ENCODE data around the gene ZNF460. TPM values are rescaled to one million over a fixed set of nuclear protein-coding genes. Genes with fewer than 3 reads are reported as not detected.

The ZNF460 gene
- total and polyA plus RNA-seq, 8 donors = 0.45 to 30.9 (median 19.9) TPM

GRCh38 chr19:57263244-57263741 is 17.0 kb upstream of the ZNF460 start:
- H3K4me1 ChIP-seq = no peaks in the 10 kb centered on the region
- FAIRE-seq = no peak
- no peaks in the 10 kb centered on the region for H3K27me3 ChIP-seq
- WGBS, 2 donors = 96 to 97% methylated on average over 1 of the region's 1 CpG
- TF ChIP-seq CTCF (IDR thresholded peaks at IDR 0.05) = no peak
- no peaks in the 10 kb centered on the region for H3K36me3 ChIP-seq
- no peak for DNase-seq
- H3K9me3 ChIP-seq = no peaks in the 10 kb centered on the region
- no peak for ATAC-seq
- no peak overlapping the region for H3K27ac ChIP-seq
- intact Hi-C loops (cut with DNase I) = no loop called here
- no peak overlapping the region for H3K4me3 ChIP-seq

- Histone ChIP-seq H3K27ac (no peak overlapping the region), H3K9me3 (no peaks in the 10 kb centered on the region), H3K36me3 (no peaks in the 10 kb centered on the region), H3K27me3 (no peaks in the 10 kb centered on the region), H3K4me1 (no peaks in the 10 kb centered on the region), H3K4me3 (no peak overlapping the region)
- ATAC-seq (no peak), DNase-seq (no peak), FAIRE-seq (no peak)
- no peak for TF ChIP-seq CTCF (IDR thresholded peaks at IDR 0.05)
- 87 to 89% methylated on average over 3 of the region's 3 CpGs for WGBS, 2 donors
- intact Hi-C loops (cut with DNase I) = no loop called here
These were observed 13.0 kb upstream of the ZNF460 start for GRCh38 chr19:57267291-57267690.

GRCh38 chr19:57269515-57270250 is 10.6 kb upstream of the ZNF460 start:
- H3K4me1 ChIP-seq = no peaks in the 10 kb centered on the region
- H3K27me3 ChIP-seq = no peaks in the 10 kb centered on the region
- DNase-seq (no peak), ATAC-seq (no peak), FAIRE-seq (no peak)
- H3K4me3 ChIP-seq = no peak overlapping the region
- TF ChIP-seq CTCF (IDR thresholded peaks at IDR 0.05) = no peak
- H3K27ac ChIP-seq = no peak overlapping the region
- 80 to 85% methylated on average over 4 of the region's 4 CpGs for WGBS, 2 donors
- intact Hi-C loops (cut with DNase I) = no loop called here
- no peaks in the 10 kb centered on the region for H3K9me3 ChIP-seq
- H3K36me3 ChIP-seq = no peaks in the 10 kb centered on the region

GRCh38 chr19:57271280-57271679 is 9.0 kb upstream of the ZNF460 start:
- no peak overlapping the region for H3K4me3 ChIP-seq
- H3K4me1 ChIP-seq = no peaks in the 10 kb centered on the region
- WGBS, 2 donors = 97 to 98% methylated on average over 8 of the region's 8 CpGs
- intact Hi-C loops (cut with DNase I) = no loop called here
- no peaks in the 10 kb centered on the region for H3K9me3 ChIP-seq
- no peaks in the 10 kb centered on the region for H3K36me3 ChIP-seq
- H3K27me3 ChIP-seq = no peaks in the 10 kb centered on the region
- FAIRE-seq (no peak), DNase-seq (no peak), ATAC-seq (no peak)
- H3K27ac ChIP-seq = no peak overlapping the region
- no peak for TF ChIP-seq CTCF (IDR thresholded peaks at IDR 0.05)

- FAIRE-seq = no peak
- WGBS, 2 donors = 87 to 95% methylated on average over 1 of the region's 1 CpG
- DNase-seq = no peak
These were observed 7.3 kb upstream of the ZNF460 start for GRCh38 chr19:57273014-57273413.

More at GRCh38 chr19:57273014-57273413, 7.3 kb upstream of the ZNF460 start:
- ATAC-seq = no peak
- H3K27me3 ChIP-seq = no peaks in the 10 kb centered on the region
- no peak overlapping the region for H3K27ac ChIP-seq
- intact Hi-C loops (cut with DNase I) = no loop called here
- H3K9me3 ChIP-seq = no peaks in the 10 kb centered on the region
- no peaks in the 10 kb centered on the region for H3K36me3 ChIP-seq
- no peak overlapping the region for H3K4me3 ChIP-seq
- H3K4me1 ChIP-seq = no peaks in the 10 kb centered on the region
- TF ChIP-seq CTCF (IDR thresholded peaks at IDR 0.05) = no peak

Data from pancreas (tissue), 10 donors.